H1 (cell line): ENCODE data around the gene CGB2. TPM values are rescaled to one million over a fixed set of nuclear protein-coding genes. Genes with fewer than 3 reads are reported as not detected.
A peak's percentile ranks its signal among the peaks of the same experiment; 100 is the strongest.
"Not testable (repeated sequence)": the region's sequence is repeated elsewhere in the genome, so short reads cannot be mapped to it uniquely, and the experiment has no call there.

Source experiments
- CTCF ChIA-PET: fragments of 300-600 bp; sonication (Branson Sonifier 250); formaldehyde crosslinking; loops from one replicate; lab custom pipeline; 2021; ENCODE audit not compliant: partially characterized antibody; lab: Charles Lee
- POLR2A ChIA-PET: fragments of 300-600 bp; sonication (Branson Sonifier 250); formaldehyde crosslinking; loops from one replicate; lab custom pipeline; 2021; ENCODE audit warnings: inconsistent platforms; ENCODE audit not compliant: partially characterized antibody; lab: Charles Lee
- DNase-seq, 2 experiments: peaks; one replicate each; pipeline versions ENCODE4 v3.0.0 to v3.0.0-alpha.2; 2010 to 2022; ENCODE audit warnings: low spot score in 2 of 2, low read depth in 1 of 2, mixed read lengths in 1 of 2
- FAIRE-seq: peaks from 2 replicates; lab custom pipeline; 2011; peaks lifted over from hg19 to GRCh38; lab: Jason Lieb, UNC
- H2AFZ ChIP-seq: 2 replicates; pipeline ENCODE4 v1.8.1; 2012; ENCODE audit warnings: low read length, inconsistent platforms
- H2AK5ac ChIP-seq: 2 replicates; pipeline ENCODE4 v1.6.1; 2013; ENCODE audit warnings: low read depth, low read length
- H2BK120ac ChIP-seq: replicated peaks from 2 replicates; pipeline ENCODE3; 2013; ENCODE audit warnings: low read depth, low read length, inconsistent platforms
- H2BK12ac ChIP-seq: 2 replicates; pipeline ENCODE4 v1.6.1; 2013; ENCODE audit warnings: low read depth, low read length
- H2BK15ac ChIP-seq: 2 replicates; pipeline ENCODE4 v1.6.1; 2013; ENCODE audit warnings: low read length
- H2BK20ac ChIP-seq: 2 replicates; pipeline ENCODE4 v1.6.1; 2013; ENCODE audit warnings: low read length
- H2BK5ac ChIP-seq: 2 replicates; pipeline ENCODE4 v1.6.1; 2013; ENCODE audit warnings: low read depth, low read length
- H3K14ac ChIP-seq: 2 replicates; pipeline ENCODE4 v1.6.1; 2013; ENCODE audit warnings: inconsistent platforms; ENCODE audit not compliant: insufficient read length
- H3K18ac ChIP-seq: 2 replicates; pipeline ENCODE4 v1.6.1; 2013; ENCODE audit warnings: low read length; ENCODE audit errors: extremely low read depth
- H3K23ac ChIP-seq: 2 replicates; pipeline ENCODE4 v1.6.1; 2013; ENCODE audit warnings: inconsistent platforms; ENCODE audit not compliant: insufficient read length
- H3K23me2 ChIP-seq: 2 replicates; pipeline ENCODE4 v1.6.1; 2013; ENCODE audit warnings: low read depth, low read length
- H3K27ac ChIP-seq: 2 replicates; pipeline ENCODE4 v1.6.1; 2011; ENCODE audit warnings: low read depth, low read length, inconsistent platforms
- H3K27me3 ChIP-seq, 4 experiments: replicated peaks in 1 of 4; 1 replicate in 1 of 4; 2 replicates in 3 of 4; pipeline versions ENCODE4 v1.6.1 to v1.8.1; 2011 to 2013; ENCODE audit warnings: low read length in 3 of 4, mild to moderate bottlenecking in 3 of 4, inconsistent platforms in 2 of 4, mixed read lengths in 2 of 4, moderate library complexity in 1 of 4; ENCODE audit not compliant: control insufficient read depth in 3 of 4, insufficient read depth in 3 of 4; ENCODE audit errors: extremely low read depth in 1 of 4
- H3K36me3 ChIP-seq, 4 experiments: 2 replicates each; pipeline versions ENCODE4 v1.6.1 to v1.8.1; 2011 to 2013; ENCODE audit warnings: mild to moderate bottlenecking in 4 of 4, low read length in 3 of 4, moderate library complexity in 2 of 4, control low read depth in 1 of 4, inconsistent platforms in 1 of 4; ENCODE audit not compliant: insufficient read depth in 4 of 4, control insufficient read depth in 2 of 4
- H3K4ac ChIP-seq: replicated peaks from 2 replicates; pipeline ENCODE3; 2013; ENCODE audit warnings: low read length, low read depth, mixed read lengths, inconsistent platforms; ENCODE audit not compliant: insufficient read length
- H3K4me1 ChIP-seq, 4 experiments: replicated peaks in 1 of 4; 1 replicate in 1 of 4; 2 replicates in 3 of 4; pipeline versions ENCODE4 v1.6.1 to v1.8.1; 2011 to 2013; ENCODE audit warnings: low read length in 3 of 4, inconsistent platforms in 2 of 4, mixed read lengths in 1 of 4; ENCODE audit not compliant: insufficient read depth in 4 of 4, control insufficient read depth in 3 of 4
- H3K4me2 ChIP-seq, 2 experiments: 2 replicates each; pipeline versions ENCODE4 v1.6.1 to v1.8.1; 2011 to 2013; ENCODE audit warnings: low read depth in 2 of 2, low read length in 2 of 2, control low read depth in 1 of 2, inconsistent platforms in 1 of 2, mild to moderate bottlenecking in 1 of 2; ENCODE audit not compliant: insufficient read depth in 1 of 2
- H3K4me3 ChIP-seq, 4 experiments: fragments of 200-600, 300-600 bp in 1 of 4; sonication (generic), shearing (Covaris generic), sonication (Bioruptor Twin) in 1 of 4; 2 replicates each; pipeline versions ENCODE4 v1.5.1 to v1.8.1; 2011 to 2016; ENCODE audit warnings: low read length in 4 of 4, low read depth in 3 of 4, control low read depth in 2 of 4, inconsistent platforms in 2 of 4, mild to moderate bottlenecking in 2 of 4, mixed read lengths in 1 of 4, moderate library complexity in 1 of 4; ENCODE audit not compliant: insufficient read depth in 2 of 4; ENCODE audit errors: extremely low read depth in 1 of 4
- H3K56ac ChIP-seq: replicated peaks from 2 replicates; pipeline ENCODE3; 2013; ENCODE audit warnings: low read depth, mild to moderate bottlenecking, mixed read lengths, low read length, inconsistent platforms; ENCODE audit not compliant: insufficient read length
- H3K79me1 ChIP-seq: 2 replicates; pipeline ENCODE4 v1.6.1; 2013; ENCODE audit warnings: low read depth, low read length, control low read depth
- H3K79me2 ChIP-seq, 2 experiments: 2 replicates each; pipeline versions ENCODE4 v1.6.1 to v1.8.1; 2012 to 2013; ENCODE audit warnings: low read length in 2 of 2, mild to moderate bottlenecking in 2 of 2, inconsistent platforms in 1 of 2; ENCODE audit not compliant: insufficient read depth in 2 of 2, control insufficient read depth in 1 of 2
- H3K9ac ChIP-seq, 4 experiments: replicated peaks in 1 of 4; 1 replicate in 1 of 4; 2 replicates in 3 of 4; pipeline versions ENCODE4 v1.6.1 to v1.8.1; 2011 to 2013; ENCODE audit warnings: low read depth in 3 of 4, low read length in 3 of 4, control low read depth in 2 of 4, mild to moderate bottlenecking in 2 of 4, moderate library complexity in 2 of 4, inconsistent platforms in 1 of 4; ENCODE audit errors: extremely low read depth in 1 of 4
- H3K9me3 ChIP-seq, 2 experiments: 2 replicates each; pipeline versions ENCODE4 v1.6.1 to v1.8.1; 2012 to 2013; ENCODE audit warnings: mild to moderate bottlenecking in 2 of 2, moderate library complexity in 2 of 2, control low read depth in 1 of 2, inconsistent platforms in 1 of 2, low read depth in 1 of 2, low read length in 1 of 2, mixed read lengths in 1 of 2; ENCODE audit not compliant: insufficient read depth in 2 of 2
- H4K20me1 ChIP-seq, 2 experiments: replicated peaks in 1 of 2; 2 replicates each; pipeline versions ENCODE3 to v1.8.1; 2011 to 2013; ENCODE audit warnings: inconsistent platforms in 2 of 2, low read length in 2 of 2, mild to moderate bottlenecking in 1 of 2; ENCODE audit not compliant: insufficient read depth in 2 of 2, control insufficient read depth in 1 of 2
- H4K5ac ChIP-seq: 2 replicates; pipeline ENCODE4 v1.6.1; 2013; ENCODE audit warnings: low read length, low read depth, mixed read lengths, inconsistent platforms; ENCODE audit not compliant: insufficient read length
- H4K8ac ChIP-seq: 2 replicates; pipeline ENCODE4 v1.8.0; 2013; ENCODE audit warnings: mild to moderate bottlenecking, moderate library complexity, low read length, inconsistent platforms; ENCODE audit not compliant: insufficient read depth; ENCODE audit errors: extremely low read depth
- H4K91ac ChIP-seq: replicated peaks from 2 replicates; pipeline ENCODE3; 2013; ENCODE audit warnings: low read length, mixed read lengths, inconsistent platforms; ENCODE audit not compliant: insufficient read length
- EZH2 ChIP-seq: fragments of 200-600 bp; sonication (generic); IDR thresholded peaks from 2 replicates; pipeline ENCODE4 v1.7.1; 2012; ENCODE audit warnings: low read depth, mild to moderate bottlenecking, moderate library complexity, low read length, inconsistent platforms; ENCODE audit not compliant: severe bottlenecking
- SUZ12 ChIP-seq: fragments of 200-600 bp; sonication (generic); IDR thresholded peaks from 2 replicates; pipeline ENCODE4 v1.6.1; 2012; ENCODE audit warnings: mild to moderate bottlenecking, inconsistent platforms, low read length, moderate library complexity, mixed read lengths
- WGBS, 2 experiments: shearing (Covaris generic) in 1 of 2; methylation state at CpG; one replicate each; pipeline versions ENCODE4 v1.1.6 to v1.1.7; 2013 to 2015; ENCODE audit warnings: low lambda C conversion rate in 2 of 2, mixed read lengths in 2 of 2, inconsistent platforms in 1 of 2, low coverage in 1 of 2, missing lambda C conversion rate in 1 of 2; ENCODE audit not compliant: insufficient replicate concordance in 2 of 2, insufficient coverage in 1 of 2, insufficient read length in 1 of 2; ENCODE audit errors: extremely low coverage in 1 of 2, missing lambda C conversion rate in 1 of 2; 5-methylcytosine and 5-hydroxymethylcytosine counted together
- polyA plus RNA-seq, 7 experiments: library from polyadenylated mRNA; depleted of rRNA in 3 of 7; stranded (reverse) in 5 of 7; unstranded in 2 of 7; fragments of >200 nt in 5 of 7; fragments of 200-250 nt in 2 of 7; gene quantifications; 1 replicate in 5 of 7; 2 replicates in 1 of 7; 4 replicates in 1 of 7; pipeline versions ENCODE4 v1.2.1 to v1.2.3, GENCODE V29; 2011 to 2013; ENCODE audit warnings: missing spikeins in 2 of 7, mixed read lengths in 2 of 7
- total RNA-seq: library from RNA; stranded (reverse); fragmentation: NEBNext Ultra II Directional; extraction: Animal tissue kit (Norgen Biotek cat#: 25700); gene quantifications from 2 replicates; pipeline ENCODE4 v1.2.1, GENCODE V29; 2021

The CGB2 gene
- total and polyA plus RNA-seq, 2 of the 8 experiments (the other 6 are each of a cell fraction or from before 2014, with no cell fraction given) = 0.71 to 3.2 TPM

DNA sequence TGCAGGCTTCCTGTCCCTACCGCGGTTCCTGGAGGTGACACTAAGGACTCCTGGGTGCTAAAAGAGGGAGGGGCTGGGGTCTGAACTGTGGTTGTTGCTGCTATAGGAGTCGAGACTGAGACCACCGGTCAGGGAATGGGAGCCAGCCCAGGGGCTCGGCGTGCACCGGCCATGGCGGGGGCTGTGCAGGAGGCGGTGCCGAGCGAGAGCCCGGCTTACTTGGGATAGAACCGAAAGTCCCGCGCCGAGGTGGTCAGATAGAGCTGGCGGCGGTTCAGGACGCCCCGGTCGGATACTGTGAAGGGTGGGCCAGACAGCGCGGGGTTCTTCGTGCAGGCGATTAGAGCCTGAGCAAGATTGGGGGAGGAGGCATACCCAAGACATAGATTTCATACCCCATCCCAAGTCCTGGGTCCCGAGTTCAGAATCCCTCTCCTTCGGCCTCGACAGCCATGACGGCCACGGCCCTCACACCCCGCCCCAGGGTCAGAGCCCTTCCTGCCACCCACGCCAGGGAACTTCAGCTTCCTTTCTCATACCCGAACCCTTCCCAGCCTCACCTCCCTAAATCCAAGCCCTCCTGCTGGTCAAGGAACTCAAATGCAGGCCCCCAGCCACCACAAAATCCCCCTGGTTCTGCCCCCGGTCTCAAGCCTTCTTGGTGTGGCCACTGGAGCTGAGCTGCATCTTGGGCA lies 25.4 kb downstream of the CGB2 start:
- POLR2A ChIA-PET = interaction anchor here (0.6 to 1.0 kb wide), 3 partner anchors 10 to 1396 kb away, joined by 3 to 4 read pairs (median 3); no protein-coding TSS in a partner anchor

More for the DNA sequence above, 25.4 kb downstream of the CGB2 start:
- H3K36me3 ChIP-seq, H2BK12ac ChIP-seq, H2AK5ac ChIP-seq, H3K23ac ChIP-seq, H3K18ac ChIP-seq, FAIRE-seq, H2BK120ac ChIP-seq, H2BK20ac ChIP-seq, H3K79me1 ChIP-seq, H4K5ac ChIP-seq, H3K9me3 ChIP-seq, H4K8ac ChIP-seq, H2BK5ac ChIP-seq, H3K9ac ChIP-seq, H4K20me1 ChIP-seq, H3K4ac ChIP-seq, H3K56ac ChIP-seq, H2BK15ac ChIP-seq: not testable (repeated sequence)
- H3K4me2 ChIP-seq = peak overlapping the region; percentile 80 to 83
- 34% methylated on average over 19 of the region's 34 CpGs; no CpG with 5 or more reads in 1 of the 2 experiments for WGBS, 2 experiments
- CTCF ChIA-PET = interaction anchor here (0.6 to 1.3 kb wide), 8 partner anchors 12 to 165 kb away, joined by 3 to 6 read pairs (median 3); partner anchors contain the start of gene KCNA7
- H3K27me3 ChIP-seq = peaks cover 10 to 48% (median 44%) of the 10 kb centered on the region in 4 experiments
- peak overlapping the region; percentile 33; the same call in 1 of the 2 replicates for H2AFZ ChIP-seq
- peaks cover 0 to 11% (median 9%) of the 10 kb centered on the region in 4 experiments; a peak in 6 of 7 replicates for H3K4me1 ChIP-seq
- TF ChIP-seq SUZ12 = peak; percentile 78; the same call in 1 of the 2 replicates
- TF ChIP-seq EZH2 = peak; percentile 75
- TF ChIP-seq, all 59 proteins: peak for 2; not testable (repeated sequence) for 57
- not testable (repeated sequence) for H3K79me2 ChIP-seq, H4K91ac ChIP-seq, H3K27ac ChIP-seq, H3K14ac ChIP-seq, H3K23me2 ChIP-seq
- peak overlapping the region; percentile 36 to 64 (median 50); a peak in 7 of 8 replicates for H3K4me3 ChIP-seq
- peak in 1 of 2 experiments; percentile 65 for DNase-seq
